ENCODE results near the gene ADIPOR2.

DNA sequence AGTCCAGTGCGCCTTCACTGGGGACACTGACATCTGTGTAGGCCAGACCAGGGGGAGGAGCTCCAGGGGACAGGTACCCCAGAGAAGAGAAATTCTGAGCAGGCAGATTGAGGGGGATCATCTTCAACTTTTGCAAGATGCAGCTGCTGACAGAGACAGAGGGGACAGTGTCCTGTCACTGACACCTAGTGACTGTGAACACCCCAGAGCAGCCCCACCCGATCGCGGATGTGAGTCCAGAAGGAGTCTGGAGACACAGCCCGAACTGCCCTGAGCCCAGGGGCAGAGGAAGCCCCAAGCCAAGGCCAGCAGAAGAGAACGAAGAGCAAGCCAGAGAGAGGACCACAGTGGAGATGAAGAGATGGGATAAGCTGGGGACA, 107.8 kb downstream of the ADIPOR2 start:
- TF ChIP-seq CTCF (IDR thresholded peaks at IDR 0.05) (no peak), POLR2A (IDR thresholded peaks at IDR 0.05) (no peak)

Data from testis (tissue), 2 donors.